ENCODE measurements around the gene NAP1L4.
"Not testable (repeated sequence)": the region's sequence is repeated elsewhere in the genome, so short reads cannot be mapped to it uniquely, and the experiment has no call there.

The NAP1L4 gene

DNA sequence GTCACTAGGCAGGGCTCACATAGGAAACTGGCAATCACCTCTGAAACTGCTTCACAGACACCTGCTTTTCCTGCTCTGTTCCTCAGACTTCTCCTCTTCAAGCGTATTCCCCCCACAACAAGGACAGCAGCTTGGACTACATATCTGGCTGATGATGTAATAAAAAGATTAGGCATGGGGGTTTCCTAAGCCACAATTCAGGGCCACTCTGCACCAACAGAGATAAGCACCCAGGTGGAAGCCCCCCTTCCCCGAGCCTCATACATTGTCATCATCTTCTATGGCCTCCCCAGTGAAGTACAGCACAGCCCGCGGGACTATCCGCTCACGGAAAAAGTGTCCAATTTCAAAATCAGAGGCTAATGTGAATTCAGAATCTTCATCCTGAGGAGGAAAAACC lies 37.9 kb downstream of the NAP1L4 start:
- no peak for FAIRE-seq

DNA sequence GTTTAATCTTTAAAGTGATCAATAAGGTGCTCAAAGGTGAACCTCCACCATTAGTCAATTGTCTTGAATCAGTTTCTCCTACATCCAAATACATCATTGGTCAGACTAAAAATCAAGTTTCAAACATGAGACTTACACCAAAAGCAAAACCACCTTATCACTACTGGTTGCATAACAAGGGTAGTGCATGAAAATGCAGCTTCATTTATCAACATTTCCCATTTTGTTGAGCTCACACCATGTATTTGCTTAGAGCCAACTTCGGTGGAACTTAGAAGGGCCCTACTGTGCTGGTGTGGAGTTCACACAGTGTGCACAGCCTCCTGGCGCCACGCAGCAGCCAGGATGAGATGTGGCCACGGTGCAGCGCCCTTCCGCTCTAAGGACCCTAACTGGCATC lies 39.8 kb downstream of the NAP1L4 start:
- no peak for FAIRE-seq

DNA sequence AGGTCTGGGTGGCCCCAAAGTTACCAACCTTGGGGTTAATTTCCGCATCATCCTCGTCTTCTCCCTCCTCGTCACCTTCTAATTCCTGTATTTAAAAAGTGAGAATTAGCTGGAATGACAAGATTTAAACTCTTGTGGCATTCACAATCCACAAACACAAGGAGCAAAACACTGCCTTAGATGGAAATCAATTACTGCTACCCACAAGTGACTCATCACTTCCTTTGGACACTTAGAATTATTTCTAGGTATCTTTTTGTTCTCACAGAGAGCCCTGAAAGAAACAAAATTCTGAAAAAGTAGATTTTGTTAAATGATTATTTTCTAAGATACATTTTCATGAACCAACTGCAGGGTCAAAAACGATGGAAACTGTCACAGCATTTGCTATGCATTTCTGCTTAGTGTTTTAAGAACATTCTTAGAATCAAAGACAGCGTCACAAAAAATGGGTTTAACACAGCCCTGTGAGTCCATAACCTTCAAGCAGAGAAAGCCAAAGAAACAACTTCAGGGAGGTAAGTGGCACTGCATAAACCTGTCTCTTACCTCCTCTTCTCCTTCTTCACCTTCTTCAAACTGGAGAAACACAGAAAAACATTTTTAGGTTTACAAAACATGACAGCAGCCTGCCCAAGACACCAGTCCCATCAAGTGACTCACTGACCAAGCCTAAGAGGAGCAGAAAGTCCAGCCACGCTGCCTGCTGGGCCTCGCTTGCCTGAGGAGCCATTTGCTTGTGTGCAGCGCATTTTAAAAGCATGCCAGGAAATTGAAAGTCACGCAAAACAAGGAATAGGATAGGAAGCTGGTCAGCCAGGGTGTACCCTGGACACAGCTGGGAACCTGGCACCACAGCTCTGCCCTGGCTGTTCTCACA lies 40.7 kb downstream of the NAP1L4 start:
- FAIRE-seq = no peak

DNA sequence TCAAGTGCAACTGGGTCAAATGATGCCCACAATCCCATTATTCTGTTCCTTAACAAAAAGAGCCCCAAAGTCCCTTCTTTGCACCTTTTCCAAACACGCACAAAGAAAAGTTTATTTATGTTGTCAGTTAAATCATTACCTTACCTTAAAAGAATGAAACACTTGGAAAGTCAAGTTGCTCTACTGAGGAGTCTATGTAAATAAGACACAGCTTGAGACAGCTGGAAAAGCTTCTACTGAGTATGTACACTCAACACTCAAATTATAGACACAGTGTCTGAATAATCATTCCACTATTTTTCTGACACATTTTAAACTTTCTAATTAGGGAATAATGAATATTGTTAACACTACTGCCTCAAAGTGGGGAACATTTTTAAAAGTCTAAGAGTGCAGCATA lies 41.3 kb downstream of the NAP1L4 start:
- FAIRE-seq = no peak

DNA sequence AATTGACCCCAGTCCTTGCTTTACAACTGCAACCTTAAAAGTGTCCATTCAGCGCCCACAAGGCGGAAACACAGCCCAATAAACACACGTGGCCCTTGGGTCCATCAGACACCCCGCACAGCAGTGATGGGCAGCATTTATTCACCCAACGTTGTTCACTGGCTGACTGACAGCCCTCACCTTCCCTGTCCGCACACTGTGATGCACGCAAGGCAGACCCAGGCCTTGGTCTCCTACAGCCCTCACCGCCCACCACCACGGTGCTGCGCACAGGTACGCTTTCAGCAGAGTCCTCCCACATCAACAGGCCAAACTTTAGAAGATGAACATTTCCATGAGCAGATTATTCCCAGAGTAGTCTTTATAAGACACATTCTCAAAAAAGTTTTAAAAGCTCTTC lies 42.2 kb downstream of the NAP1L4 start:
- no peak for FAIRE-seq

GRCh38 chr11:2947744-2948143 lies 44.4 kb downstream of the NAP1L4 start:
- no peak for FAIRE-seq

- no peak for FAIRE-seq
Observed at GRCh38 chr11:2945757-2946287, 46.3 kb downstream of the NAP1L4 start.

DNA sequence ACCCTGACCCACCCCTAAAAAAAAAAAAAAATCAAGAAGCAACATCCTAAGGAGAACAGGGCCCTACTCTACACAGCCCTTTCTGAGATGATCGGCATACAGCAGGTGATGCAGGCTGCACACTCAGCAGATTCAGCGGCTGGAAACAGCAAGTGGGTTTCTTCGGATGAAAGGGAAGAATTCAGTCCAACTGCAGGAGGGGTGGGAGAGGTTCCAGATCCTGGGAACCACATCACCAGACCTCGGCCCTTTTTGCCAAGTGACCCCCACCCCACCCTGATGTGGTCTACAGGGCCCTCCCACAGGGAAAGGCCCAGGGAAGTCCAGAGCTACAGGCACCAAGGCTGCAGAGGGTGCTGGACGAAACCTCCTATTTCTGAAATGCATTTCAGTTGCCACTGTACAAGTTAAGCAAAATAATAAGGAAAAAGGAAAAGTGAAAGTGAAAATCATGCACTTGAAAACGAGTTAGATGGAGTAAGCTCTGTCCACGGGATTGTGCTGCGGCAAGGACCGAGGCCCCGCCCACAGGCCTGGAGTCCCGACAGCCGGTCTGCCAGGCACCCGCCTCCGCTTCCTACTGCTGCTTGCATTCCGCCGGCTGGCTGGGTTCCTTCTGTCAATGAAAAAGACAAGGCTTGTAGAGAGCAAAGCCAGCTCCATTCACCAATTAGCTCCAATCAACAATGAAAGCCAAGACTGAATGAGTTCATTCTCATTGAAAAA lies 46.9 kb downstream of the NAP1L4 start:
- FAIRE-seq = no peak

GRCh38 chr11:2944530-2944929 lies 47.6 kb downstream of the NAP1L4 start:
- FAIRE-seq = no peak

GRCh38 chr11:2943711-2944118 lies 48.4 kb downstream of the NAP1L4 start:
- FAIRE-seq = no peak

- FAIRE-seq = no peak
Observed at GRCh38 chr11:2942872-2943710, 49.0 kb downstream of the NAP1L4 start.

DNA sequence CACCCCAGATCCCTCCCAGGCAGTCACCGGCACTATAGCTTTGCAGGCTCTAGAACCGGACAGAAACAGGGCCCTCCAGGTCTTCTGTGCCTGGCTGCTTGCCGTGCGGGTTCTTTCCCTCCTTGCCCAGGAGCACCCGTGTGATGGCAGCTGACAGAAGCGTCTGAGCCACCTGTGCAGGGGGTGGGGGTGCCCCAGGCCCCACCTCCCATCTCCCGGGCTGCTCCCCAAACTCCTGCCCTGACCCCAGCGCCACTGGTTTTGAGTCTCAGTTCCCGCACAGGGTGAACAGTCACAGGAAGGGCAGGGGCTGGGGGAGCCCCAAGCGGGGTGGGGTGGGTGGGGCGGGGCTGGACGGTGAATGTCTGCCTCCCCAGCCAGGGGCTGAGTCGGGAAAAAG lies 49.7 kb downstream of the NAP1L4 start:
- FAIRE-seq = no peak

GRCh38 chr11:2940921-2941821 lies 51.0 kb downstream of the NAP1L4 start:
- FAIRE-seq = no peak

GRCh38 chr11:2940147-2940920 lies 51.8 kb downstream of the NAP1L4 start:
- no peak for FAIRE-seq

DNA sequence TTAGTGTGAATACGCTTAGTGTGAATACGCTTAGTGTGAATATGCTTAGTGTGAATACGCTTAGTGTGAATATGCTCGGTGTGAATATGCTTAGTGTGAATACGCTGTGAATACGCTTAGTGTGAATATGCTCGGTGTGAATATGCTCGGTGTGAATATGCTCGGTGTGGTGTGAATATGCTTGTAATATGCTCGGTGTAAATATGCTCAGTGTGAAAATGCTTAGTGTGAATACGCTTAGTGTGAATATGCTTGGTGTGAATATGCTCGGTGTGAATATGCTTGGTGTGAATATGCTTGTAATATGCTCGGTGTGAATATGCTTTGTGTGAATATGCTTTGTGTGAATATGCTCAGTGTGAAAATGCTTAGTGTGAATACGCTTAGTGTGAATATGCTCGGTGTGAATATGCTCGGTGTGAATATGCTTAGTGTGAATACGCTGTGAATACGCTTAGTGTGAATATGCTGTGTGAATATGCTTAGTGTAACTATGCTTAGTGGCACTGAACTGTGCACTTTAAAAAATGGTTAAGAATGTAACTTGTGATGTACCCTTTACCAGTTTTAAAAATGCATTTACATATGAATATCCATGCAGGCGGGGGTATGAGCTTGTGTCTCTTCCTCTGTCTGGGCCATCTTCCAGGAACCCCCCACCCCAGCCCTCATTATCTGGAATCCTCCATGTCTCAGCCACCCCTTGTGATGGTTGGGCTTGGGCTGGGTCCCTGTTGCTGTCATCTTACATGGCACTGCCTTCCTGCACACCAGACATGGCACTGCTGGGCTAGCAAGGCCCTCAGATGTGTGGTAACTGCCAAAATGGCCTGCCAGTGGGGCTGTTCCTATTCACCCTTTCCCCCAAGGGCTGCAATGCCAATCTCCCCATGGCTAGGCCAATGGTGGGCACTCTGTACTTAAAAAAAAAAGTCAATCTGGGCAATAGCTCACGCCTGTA lies 53.4 kb downstream of the NAP1L4 start:
- FAIRE-seq = not testable (repeated sequence)

DNA sequence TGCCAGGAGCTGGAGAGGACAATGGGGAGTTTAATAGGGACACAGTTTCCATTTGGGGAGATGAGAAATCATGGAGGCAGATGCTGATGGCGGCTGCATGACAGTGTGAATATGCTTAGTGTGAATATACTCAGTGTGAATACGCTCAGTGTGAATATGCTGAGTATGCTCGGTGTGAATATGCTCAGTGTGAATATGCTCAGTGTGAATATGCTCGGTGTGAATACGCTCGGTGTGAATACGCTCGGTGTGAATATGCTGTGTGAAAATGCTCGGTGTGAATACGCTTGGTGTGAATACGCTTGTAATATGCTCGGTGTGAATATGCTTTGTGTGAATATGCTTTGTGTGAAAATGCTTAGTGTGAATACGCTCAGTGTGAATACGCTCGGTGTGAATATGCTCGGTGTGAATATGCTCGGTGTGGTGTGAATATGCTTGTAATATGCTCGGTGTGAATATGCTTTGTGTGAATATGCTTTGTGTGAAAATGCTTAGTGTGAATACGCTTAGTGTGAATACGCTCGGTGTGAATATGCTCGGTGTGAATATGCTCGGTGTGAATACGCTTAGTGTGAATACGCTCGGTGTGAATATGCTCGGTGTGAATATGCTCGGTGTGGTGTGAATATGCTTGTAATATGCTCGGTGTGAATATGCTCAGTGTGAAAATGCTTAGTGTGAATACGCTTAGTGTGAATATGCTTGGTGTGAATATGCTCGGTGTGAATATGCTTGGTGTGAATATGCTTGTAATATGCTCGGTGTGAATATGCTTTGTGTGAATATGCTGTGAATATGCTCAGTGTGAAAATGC lies 54.3 kb downstream of the NAP1L4 start:
- FAIRE-seq = not testable (repeated sequence)

DNA sequence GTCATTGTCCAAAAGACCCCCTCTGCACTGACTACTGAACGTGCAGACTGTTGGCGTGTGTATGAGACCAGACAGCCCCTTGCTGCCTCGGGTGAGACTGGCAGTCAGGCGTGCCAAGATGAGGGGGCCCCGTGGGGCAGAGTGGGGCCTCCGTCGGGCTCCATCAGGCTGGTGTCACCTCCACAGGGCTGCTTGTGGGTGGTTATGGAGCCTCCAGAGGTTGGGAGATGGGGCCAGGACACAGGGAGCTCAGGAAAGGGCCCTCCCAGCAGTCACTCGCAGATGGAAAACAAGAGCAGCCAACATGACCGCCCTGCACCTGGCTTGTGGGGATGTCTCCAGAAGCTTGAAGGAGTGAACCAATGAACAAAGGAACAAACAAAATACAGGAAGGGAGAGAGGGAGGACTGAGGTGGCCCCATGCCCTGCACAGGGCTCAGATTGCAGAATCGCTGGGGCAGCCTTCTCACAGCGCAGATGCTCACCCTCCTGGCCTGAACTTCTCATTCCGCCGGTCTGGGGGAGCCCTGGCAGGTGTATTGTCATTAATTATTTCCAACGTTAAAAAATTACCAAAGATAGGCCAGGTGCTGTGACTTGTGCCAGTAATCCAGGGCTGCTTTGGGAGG lies 57.4 kb downstream of the NAP1L4 start:
- FAIRE-seq = no peak

GRCh38 chr11:2934021-2934550 lies 58.0 kb downstream of the NAP1L4 start:
- FAIRE-seq = no peak
